IMR-90 (cell line): ENCODE results near the gene ZFAND2A. TPM values are rescaled to one million over a fixed set of nuclear protein-coding genes. Genes with fewer than 3 reads are reported as not detected.

Experiments
- ATAC-seq: fragments of 200-7000 bp; cut with Tn5 transposase; 2 replicates; pipeline ENCODE4 v1.9.1; 2020; ENCODE audit warnings: low read depth, mild to moderate bottlenecking, moderate library complexity
- BruUV-seq: library from RNA; stranded (reverse); fragments of 400-500 nt; replicated peaks from 2 replicates; lab custom pipeline; 2021; lab: Mats Ljungman, UMichigan
- CTCF ChIA-PET: fragments of 300-600 bp; formaldehyde crosslinking; extraction: SDS; loops from one replicate; lab custom pipeline; 2021; ENCODE audit warnings: antibody characterized with exemption; lab: Yijun Ruan, JAX
- POLR2A ChIA-PET: fragments of 300-600 bp; sonication (Branson Sonifier 250); formaldehyde crosslinking; loops from one replicate; lab custom pipeline; 2022; ENCODE audit warnings: antibody characterized with exemption; ENCODE audit not compliant: unreplicated experiment; lab: Charles Lee
- DNase-seq: peaks from one replicate; pipeline ENCODE4 v3.0.0; 2013
- H2AFZ ChIP-seq: replicated peaks from 2 replicates; pipeline ENCODE3; 2013; ENCODE audit warnings: low read length, mild to moderate bottlenecking; ENCODE audit not compliant: poor library complexity
- H2AK5ac ChIP-seq: 2 replicates; pipeline ENCODE4 v1.6.1; 2013; ENCODE audit warnings: low read depth, low read length, inconsistent platforms
- H2AK9ac ChIP-seq: replicated peaks from 2 replicates; pipeline ENCODE3; 2013; ENCODE audit warnings: mild to moderate bottlenecking, low read depth, low read length, moderate library complexity; ENCODE audit not compliant: poor library complexity
- H2BK120ac ChIP-seq: 2 replicates; pipeline ENCODE4 v1.6.1; 2013; ENCODE audit warnings: low read depth, low read length, inconsistent platforms
- H2BK15ac ChIP-seq: 3 replicates; pipeline ENCODE4 v1.6.1; 2013; ENCODE audit warnings: low read depth, low read length, inconsistent platforms
- H2BK20ac ChIP-seq: 2 replicates; pipeline ENCODE4 v1.6.1; 2013; ENCODE audit warnings: low read depth, mild to moderate bottlenecking, inconsistent platforms, low read length, moderate library complexity
- H2BK5ac ChIP-seq: 2 replicates; pipeline ENCODE4 v1.6.1; 2013; ENCODE audit warnings: mild to moderate bottlenecking, low read depth, low read length, inconsistent platforms; ENCODE audit not compliant: poor library complexity, severe bottlenecking
- H3K14ac ChIP-seq: replicated peaks from 2 replicates; pipeline ENCODE4 v1.6.1; 2013; ENCODE audit warnings: low read depth, low read length, inconsistent platforms
- H3K18ac ChIP-seq: 2 replicates; pipeline ENCODE4 v1.6.1; 2013; ENCODE audit warnings: low read depth, low read length, control low read depth
- H3K23ac ChIP-seq: 2 replicates; pipeline ENCODE4 v1.6.1; 2013; ENCODE audit warnings: low read depth, low read length, inconsistent platforms
- H3K27ac ChIP-seq: 2 replicates; pipeline ENCODE4 v1.5.1; 2013; ENCODE audit warnings: mild to moderate bottlenecking, control low read depth, low read length; ENCODE audit not compliant: insufficient read depth
- H3K27me3 ChIP-seq: 2 replicates; pipeline ENCODE4 v1.6.1; 2013; ENCODE audit warnings: low read length; ENCODE audit not compliant: control insufficient read depth, insufficient read depth
- H3K36me3 ChIP-seq: 2 replicates; pipeline ENCODE4 v1.6.1; 2013; ENCODE audit warnings: low read length, mixed read lengths; ENCODE audit not compliant: control insufficient read depth, insufficient read depth
- H3K4ac ChIP-seq: 2 replicates; pipeline ENCODE4 v1.6.1; 2013; ENCODE audit warnings: low read depth, low read length, inconsistent platforms
- H3K4me1 ChIP-seq: 2 replicates; pipeline ENCODE4 v1.6.1; 2013; ENCODE audit warnings: low read length, mixed read lengths; ENCODE audit not compliant: control insufficient read depth, insufficient read depth
- H3K4me2 ChIP-seq: 2 replicates; pipeline ENCODE4 v1.6.1; 2013; ENCODE audit warnings: low read depth, mild to moderate bottlenecking, control low read depth, low read length, moderate library complexity
- H3K4me3 ChIP-seq: 2 replicates; pipeline ENCODE4 v1.5.1; 2013; ENCODE audit warnings: low read depth, mild to moderate bottlenecking, control low read depth, low read length, moderate library complexity; ENCODE audit not compliant: insufficient read depth
- H3K56ac ChIP-seq: 2 replicates; pipeline ENCODE4 v1.6.1; 2013; ENCODE audit warnings: low read length, inconsistent platforms; ENCODE audit not compliant: insufficient read depth; ENCODE audit errors: extremely low read depth
- H3K79me1 ChIP-seq, 2 experiments: 2 replicates each; pipeline ENCODE4 v1.6.1; 2013; ENCODE audit warnings: low read length in 2 of 2, inconsistent platforms in 1 of 2, low read depth in 1 of 2
- H3K9ac ChIP-seq: 2 replicates; pipeline ENCODE4 v1.6.1; 2013; ENCODE audit warnings: low read depth, low read length, control low read depth
- H3K9me1 ChIP-seq: 2 replicates; pipeline ENCODE4 v1.6.1; 2013; ENCODE audit warnings: low read length, inconsistent platforms; ENCODE audit not compliant: insufficient read depth
- H3K9me3 ChIP-seq: 2 replicates; pipeline ENCODE4 v1.6.1; 2013; ENCODE audit warnings: low read length; ENCODE audit not compliant: control insufficient read depth, insufficient read depth
- H4K20me1 ChIP-seq: 2 replicates; pipeline ENCODE4 v1.6.1; 2013; ENCODE audit warnings: low read length, inconsistent platforms; ENCODE audit not compliant: insufficient read depth
- H4K5ac ChIP-seq: 2 replicates; pipeline ENCODE4 v1.6.1; 2013; ENCODE audit warnings: mild to moderate bottlenecking, low read depth, low read length, control low read depth
- H4K8ac ChIP-seq, 2 experiments: 2 replicates each; pipeline ENCODE4 v1.6.1; 2013; ENCODE audit warnings: low read depth in 2 of 2, low read length in 2 of 2, control low read depth in 1 of 2, inconsistent platforms in 1 of 2
- H4K91ac ChIP-seq: 2 replicates; pipeline ENCODE4 v1.6.1; 2013; ENCODE audit warnings: low read depth, low read length, inconsistent platforms; ENCODE audit not compliant: insufficient read depth
- FOS ChIP-seq: fragments of 150-350 bp; IDR thresholded peaks from 2 replicates; pipeline ENCODE4 v1.6.1; 2016; ENCODE audit warnings: low read depth, low read length
- MXI1 ChIP-seq: IDR thresholded peaks from 2 replicates; pipeline ENCODE4 v1.6.1; 2012; ENCODE audit warnings: low read depth, mild to moderate bottlenecking, low read length, moderate library complexity, borderline replicate concordance
- WGBS, 2 experiments: methylation state at CpG; one replicate each; pipeline versions ENCODE4 v1.1.5 to v1.1.7; 2013; ENCODE audit warnings: missing lambda C conversion rate in 2 of 2; ENCODE audit not compliant: insufficient read length in 1 of 2; ENCODE audit errors: extremely low coverage in 2 of 2; 5-methylcytosine and 5-hydroxymethylcytosine counted together
- dilution Hi-C: fragments of 300-500 bp; cut with HindIII; formaldehyde crosslinking; loops from one replicate; pipeline ENCODE4 v1.14.3; 2018; ENCODE audit warnings: low sequenced_read_pairs; ENCODE audit not compliant: unreplicated experiment
- in situ Hi-C: fragments of 300-500 bp; cut with MboI; formaldehyde crosslinking; loops from 3 replicates; pipeline ENCODE4 v1.14.3; 2019; ENCODE audit warnings: low sequenced_read_pairs, inconsistent platforms, mixed read lengths
- intact Hi-C: fragments of 100-400 bp; cut with micrococcal nuclease; formaldehyde crosslinking; loops from 2 replicates; pipeline ENCODE4 v1.10.0; 2022
- polyA plus RNA-seq, 3 experiments: library from polyadenylated mRNA; depleted of rRNA; stranded (reverse); fragments of >200 nt; gene quantifications; 2 replicates each; pipeline ENCODE4 v1.2.3, GENCODE V29; 2012; ENCODE audit warnings: low replicate concordance in 1 of 3
- total RNA-seq: library from RNA; depleted of rRNA; stranded (reverse); fragments of >200 nt; gene quantifications from 2 replicates; pipeline ENCODE4 v1.2.3, GENCODE V29; 2012

Gene ZFAND2A
- total and polyA plus RNA-seq, 2 of the 4 experiments (the other 2 are of a cell fraction) = 11.8 to 28.7 TPM

DNA sequence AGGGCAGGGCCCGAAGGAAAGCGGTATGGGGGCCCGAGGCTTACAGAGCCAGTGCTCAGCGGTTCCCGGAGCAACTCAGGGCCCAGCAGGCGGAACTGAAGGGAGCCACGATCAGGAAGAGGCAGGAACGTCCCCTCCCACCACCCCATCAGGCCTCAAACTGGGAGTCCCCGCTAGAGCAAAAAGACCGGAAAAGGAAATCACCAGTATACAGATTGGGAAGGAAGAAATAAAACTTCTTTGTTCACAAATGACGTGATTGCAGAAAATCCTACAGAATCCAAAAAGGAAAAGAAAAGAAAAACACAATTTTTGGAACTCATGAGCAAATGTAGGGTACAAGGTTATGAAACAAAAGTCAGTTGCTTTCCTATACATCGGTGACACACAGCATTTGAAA, 21.6 kb upstream of the ZFAND2A start:
- Histone ChIP-seq H3K4me3 (no peak overlapping the region), H3K18ac (no peak overlapping the region), H3K14ac (no peak overlapping the region), H2BK5ac (no peak overlapping the region), H3K56ac (no peak overlapping the region), H3K9me3 (peaks cover 2% of the 10 kb centered on the region; the same call in 1 of the 2 replicates), H3K9me1 (0 out of 2 replicates have a peak, but pooled peaks cover 3% of the 10 kb centered on the region), H3K4me2 (no peak overlapping the region), H4K91ac (no peak overlapping the region), H2BK20ac (no peak overlapping the region), H3K27me3 (peaks cover 12% of the 10 kb centered on the region), H3K4me1 (no peaks in the 10 kb centered on the region), H2BK120ac (no peak overlapping the region), H3K23ac (no peak overlapping the region), H3K27ac (no peak overlapping the region), H3K4ac (no peak overlapping the region), H4K20me1 (no peaks in the 10 kb centered on the region), H3K79me1 (no peaks in the 10 kb centered on the region), H3K9ac (no peak overlapping the region), H4K5ac (no peak overlapping the region), H2AK5ac (no peak overlapping the region), H4K8ac (no peak overlapping the region), H2BK15ac (no peak overlapping the region), H2AFZ (no peak overlapping the region), H2AK9ac (no peak overlapping the region), H3K36me3 (no peaks in the 10 kb centered on the region)
- dilution Hi-C loops = no loop called here
- WGBS, 2 experiments = no CpG with 5 or more reads among the region's 12 CpGs
- ATAC-seq (no peak), DNase-seq (no peak)
- TF ChIP-seq MXI1 = no peak
- TF ChIP-seq FOS = no peak
- intact Hi-C loops = no loop called here
- POLR2A ChIA-PET = no interaction called here
- no TSS peak for BruUV-seq
- CTCF ChIA-PET = no interaction called here
- in situ Hi-C loops = no loop called here
